Loucy (cell line): ENCODE results near the gene NRIP3.
A peak's percentile ranks its signal among the peaks of the same experiment; 100 is the strongest.
"Not testable (repeated sequence)": the region's sequence is repeated elsewhere in the genome, so short reads cannot be mapped to it uniquely, and the experiment has no call there.

Experiments
- H2AFZ ChIP-seq: fragments of 200-600 bp; sonication (generic); 2 replicates; pipeline ENCODE4 v1.6.0; 2016; ENCODE audit warnings: antibody characterized with exemption, mild to moderate bottlenecking, low read length, moderate library complexity
- H3F3A ChIP-seq: fragments of 200-600 bp; 2 replicates; pipeline ENCODE4 v1.6.0; 2016; ENCODE audit warnings: antibody characterized with exemption, low read depth, mild to moderate bottlenecking
- H3K27me3 ChIP-seq: fragments of 200-600 bp; sonication (generic); 2 replicates; pipeline ENCODE4 v1.6.1; 2014; ENCODE audit warnings: low read length, mild to moderate bottlenecking; ENCODE audit not compliant: insufficient read depth, poor library complexity, severe bottlenecking
- H3K36me3 ChIP-seq: fragments of 200-600 bp; sonication (generic); 2 replicates; pipeline ENCODE4 v1.6.1; 2016; ENCODE audit warnings: low read length; ENCODE audit not compliant: insufficient read depth
- H3K4me1 ChIP-seq: fragments of 200-600 bp; sonication (generic); 2 replicates; pipeline ENCODE4 v1.5.1; 2014; ENCODE audit warnings: low read length, mild to moderate bottlenecking; ENCODE audit not compliant: insufficient read depth, poor library complexity, severe bottlenecking
- H3K4me2 ChIP-seq: fragments of 200-600 bp; sonication (generic); 2 replicates; pipeline ENCODE4 v1.6.0; 2014; ENCODE audit warnings: antibody characterized with exemption, low read length, low read depth, mild to moderate bottlenecking; ENCODE audit not compliant: poor library complexity, severe bottlenecking
- H3K4me3 ChIP-seq: fragments of 200-600 bp; sonication (generic); 2 replicates; pipeline ENCODE4 v1.5.1; 2014; ENCODE audit warnings: low read length, mild to moderate bottlenecking, mixed read lengths; ENCODE audit not compliant: poor library complexity, severe bottlenecking
- H3K79me2 ChIP-seq: fragments of 200-600 bp; sonication (generic); 2 replicates; pipeline ENCODE4 v1.6.1; 2014; ENCODE audit warnings: low read length; ENCODE audit not compliant: insufficient read depth
- H3K9ac ChIP-seq: fragments of 200-600 bp; sonication (generic); 2 replicates; pipeline ENCODE4 v1.6.0; 2014; ENCODE audit warnings: mild to moderate bottlenecking, low read depth, low read length, moderate library complexity; ENCODE audit not compliant: poor library complexity, severe bottlenecking
- H3K9me2 ChIP-seq: fragments of 200-600 bp; sonication (generic); replicated peaks from 2 replicates; pipeline ENCODE4 v1.6.1; 2016; ENCODE audit warnings: low read depth, low read length, mixed read lengths
- H3K9me3 ChIP-seq: fragments of 200-600 bp; sonication (generic); 2 replicates; pipeline ENCODE4 v1.6.1; 2014; ENCODE audit warnings: mild to moderate bottlenecking, antibody characterized with exemption, low read length, low read depth; ENCODE audit not compliant: insufficient read depth
- H4K20me1 ChIP-seq: fragments of 200-600 bp; sonication (generic); 2 replicates; pipeline ENCODE4 v1.6.0; 2014; ENCODE audit warnings: antibody characterized with exemption, low read length, mild to moderate bottlenecking; ENCODE audit not compliant: insufficient read depth, poor library complexity, severe bottlenecking
- EZH2phosphoT487 ChIP-seq: fragments of 200-600 bp; IDR thresholded peaks from 2 replicates; pipeline ENCODE4 v1.6.1; 2018; ENCODE audit warnings: antibody characterized with exemption, mild to moderate bottlenecking, moderate library complexity, borderline replicate concordance
- TF ChIP-seq, protein P1 (sequence below): fragments of 200-600 bp; sonication (generic); conservative IDR thresholded peaks from 2 replicates; pipeline ENCODE4 v1.5.1; 2014; ENCODE audit warnings: mild to moderate bottlenecking, antibody characterized with exemption, low read length

Gene NRIP3

DNA sequence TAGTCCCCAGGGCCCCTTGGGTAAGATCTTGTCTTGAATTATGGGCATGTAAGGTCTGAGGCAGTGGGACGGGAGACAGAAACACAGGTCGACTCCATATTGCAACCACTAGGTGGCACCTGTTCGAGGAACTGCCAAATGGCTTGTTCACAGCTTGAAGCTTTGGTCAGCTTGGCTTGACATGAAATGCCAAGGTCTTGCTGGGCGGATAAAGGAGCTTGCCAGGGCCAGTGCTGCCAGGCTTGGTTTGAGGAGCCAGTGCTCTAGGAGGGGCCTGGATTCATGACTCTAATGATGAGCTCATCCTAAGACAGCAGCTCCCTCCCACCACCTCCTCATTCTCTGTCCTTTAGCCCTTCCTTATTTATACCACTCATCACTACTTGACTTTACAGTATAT lies 11.9 kb upstream of the NRIP3 start:
- no peaks in the 10 kb centered on the region for H3K27me3 ChIP-seq
- H2AFZ ChIP-seq: peak overlapping the region; percentile 44; the same call in 1 of the 2 replicates
- H4K20me1 ChIP-seq: no peaks in the 10 kb centered on the region
- no peak overlapping the region for H3K9ac ChIP-seq
- no peak overlapping the region for H3K4me2 ChIP-seq
- no peaks in the 10 kb centered on the region for H3K36me3 ChIP-seq
- TF ChIP-seq EZH2phosphoT487: no peak
- TF ChIP-seq, protein P1, sequence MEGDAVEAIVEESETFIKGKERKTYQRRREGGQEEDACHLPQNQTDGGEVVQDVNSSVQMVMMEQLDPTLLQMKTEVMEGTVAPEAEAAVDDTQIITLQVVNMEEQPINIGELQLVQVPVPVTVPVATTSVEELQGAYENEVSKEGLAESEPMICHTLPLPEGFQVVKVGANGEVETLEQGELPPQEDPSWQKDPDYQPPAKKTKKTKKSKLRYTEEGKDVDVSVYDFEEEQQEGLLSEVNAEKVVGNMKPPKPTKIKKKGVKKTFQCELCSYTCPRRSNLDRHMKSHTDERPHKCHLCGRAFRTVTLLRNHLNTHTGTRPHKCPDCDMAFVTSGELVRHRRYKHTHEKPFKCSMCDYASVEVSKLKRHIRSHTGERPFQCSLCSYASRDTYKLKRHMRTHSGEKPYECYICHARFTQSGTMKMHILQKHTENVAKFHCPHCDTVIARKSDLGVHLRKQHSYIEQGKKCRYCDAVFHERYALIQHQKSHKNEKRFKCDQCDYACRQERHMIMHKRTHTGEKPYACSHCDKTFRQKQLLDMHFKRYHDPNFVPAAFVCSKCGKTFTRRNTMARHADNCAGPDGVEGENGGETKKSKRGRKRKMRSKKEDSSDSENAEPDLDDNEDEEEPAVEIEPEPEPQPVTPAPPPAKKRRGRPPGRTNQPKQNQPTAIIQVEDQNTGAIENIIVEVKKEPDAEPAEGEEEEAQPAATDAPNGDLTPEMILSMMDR: peak; percentile 89
- no peaks in the 10 kb centered on the region for H3K9me3 ChIP-seq
- H3K9me2 ChIP-seq: no peaks in the 10 kb centered on the region
- no peaks in the 10 kb centered on the region for H3F3A ChIP-seq
- no peak overlapping the region for H3K4me3 ChIP-seq
- no peaks in the 10 kb centered on the region for H3K79me2 ChIP-seq
- H3K4me1 ChIP-seq: no peaks in the 10 kb centered on the region

- H3K9ac ChIP-seq: no peak overlapping the region
- H3K36me3 ChIP-seq: no peaks in the 10 kb centered on the region
Observed at GRCh38 chr11:9014826-9015225, 11.0 kb upstream of the NRIP3 start.

GRCh38 chr11:9013373-9013772 lies 9.6 kb upstream of the NRIP3 start:
- H3K9me2 ChIP-seq: no peaks in the 10 kb centered on the region
- H2AFZ ChIP-seq: no peak overlapping the region

More at GRCh38 chr11:9014826-9015225, 11.0 kb upstream of the NRIP3 start:
- no peaks in the 10 kb centered on the region for H3K9me3 ChIP-seq
- H3K79me2 ChIP-seq: no peaks in the 10 kb centered on the region
- no peak for TF ChIP-seq EZH2phosphoT487
- TF ChIP-seq, protein P1: no peak
- no peak overlapping the region for H3K4me2 ChIP-seq
- H3K27me3 ChIP-seq: no peaks in the 10 kb centered on the region
- H3F3A ChIP-seq: no peaks in the 10 kb centered on the region
- H3K9me2 ChIP-seq: no peaks in the 10 kb centered on the region
- no peak overlapping the region for H2AFZ ChIP-seq
- no peaks in the 10 kb centered on the region for H3K4me1 ChIP-seq
- no peaks in the 10 kb centered on the region for H4K20me1 ChIP-seq
- no peak overlapping the region for H3K4me3 ChIP-seq

GRCh38 chr11:9009538-9009937 lies 5.7 kb upstream of the NRIP3 start:
- not testable (repeated sequence) for H3K27me3 ChIP-seq, H3F3A ChIP-seq, H3K4me3 ChIP-seq

More at GRCh38 chr11:9013373-9013772, 9.6 kb upstream of the NRIP3 start:
- TF ChIP-seq EZH2phosphoT487: no peak
- TF ChIP-seq, protein P1: no peak
- Histone ChIP-seq H3K9ac (no peak overlapping the region), H3F3A (no peaks in the 10 kb centered on the region), H3K36me3 (no peaks in the 10 kb centered on the region), H3K4me1 (no peaks in the 10 kb centered on the region), H3K9me3 (no peaks in the 10 kb centered on the region), H3K79me2 (no peaks in the 10 kb centered on the region), H4K20me1 (no peaks in the 10 kb centered on the region), H3K4me3 (no peak overlapping the region), H3K27me3 (no peaks in the 10 kb centered on the region), H3K4me2 (no peak overlapping the region)

More at GRCh38 chr11:9009538-9009937, 5.7 kb upstream of the NRIP3 start:
- H3K9ac ChIP-seq, H3K79me2 ChIP-seq, H3K9me2 ChIP-seq, H3K36me3 ChIP-seq, H2AFZ ChIP-seq, H3K4me1 ChIP-seq, H3K4me2 ChIP-seq, H3K9me3 ChIP-seq, H4K20me1 ChIP-seq: not testable (repeated sequence)
